ENCODE measurements around the gene ZC4H2. TPM values are rescaled to one million over a fixed set of nuclear protein-coding genes. Genes with fewer than 3 reads are reported as not detected.
A peak's percentile ranks its signal among the peaks of the same experiment; 100 is the strongest.

The ZC4H2 gene
- total RNA-seq, 2 experiments from 2014 or later = 7.8 to 8.7 TPM

DNA sequence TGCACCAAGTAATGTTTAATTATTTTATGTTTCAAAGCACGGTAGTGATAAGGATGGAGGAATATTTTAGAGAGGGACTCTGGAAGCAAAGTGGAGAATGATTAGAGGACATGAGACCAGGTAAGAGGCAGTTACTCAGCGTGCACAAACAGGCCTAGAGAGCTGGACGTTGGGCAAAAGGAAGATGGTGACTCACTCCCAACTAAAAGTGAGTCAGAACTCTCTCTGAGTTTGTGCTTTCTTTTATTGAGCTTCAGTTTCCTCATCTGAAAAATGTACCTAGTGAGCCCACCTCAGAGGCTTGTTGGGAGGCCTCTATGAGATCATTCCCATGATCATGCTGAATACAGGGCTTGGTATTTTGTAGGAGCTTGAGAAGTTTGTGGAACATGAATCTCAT lies 1.6 kb upstream of the ZC4H2 start:
- Mint-ChIP-seq H3K4me1 (ENCODE audit: low read depth) (peaks cover 25% of the 10 kb centered on the region), H3K36me3 (ENCODE audit: low read depth) (peaks cover 6% of the 10 kb centered on the region), H3K4me3 (no peak overlapping the region), H3K27ac (no peak overlapping the region), H3K27me3 (no peaks in the 10 kb centered on the region), H3K9me3 (no peaks in the 10 kb centered on the region)
- no peak for ATAC-seq (ENCODE audit: poor library complexity)
- CTCF ChIA-PET = no interaction called here
- H3K9me3 ChIP-seq (ENCODE audit: control insufficient read depth in 1 of 2, insufficient read depth in 1 of 2, low read length in 2 of 2) = no peaks in the 10 kb centered on the region
- TF ChIP-seq, protein P1, sequence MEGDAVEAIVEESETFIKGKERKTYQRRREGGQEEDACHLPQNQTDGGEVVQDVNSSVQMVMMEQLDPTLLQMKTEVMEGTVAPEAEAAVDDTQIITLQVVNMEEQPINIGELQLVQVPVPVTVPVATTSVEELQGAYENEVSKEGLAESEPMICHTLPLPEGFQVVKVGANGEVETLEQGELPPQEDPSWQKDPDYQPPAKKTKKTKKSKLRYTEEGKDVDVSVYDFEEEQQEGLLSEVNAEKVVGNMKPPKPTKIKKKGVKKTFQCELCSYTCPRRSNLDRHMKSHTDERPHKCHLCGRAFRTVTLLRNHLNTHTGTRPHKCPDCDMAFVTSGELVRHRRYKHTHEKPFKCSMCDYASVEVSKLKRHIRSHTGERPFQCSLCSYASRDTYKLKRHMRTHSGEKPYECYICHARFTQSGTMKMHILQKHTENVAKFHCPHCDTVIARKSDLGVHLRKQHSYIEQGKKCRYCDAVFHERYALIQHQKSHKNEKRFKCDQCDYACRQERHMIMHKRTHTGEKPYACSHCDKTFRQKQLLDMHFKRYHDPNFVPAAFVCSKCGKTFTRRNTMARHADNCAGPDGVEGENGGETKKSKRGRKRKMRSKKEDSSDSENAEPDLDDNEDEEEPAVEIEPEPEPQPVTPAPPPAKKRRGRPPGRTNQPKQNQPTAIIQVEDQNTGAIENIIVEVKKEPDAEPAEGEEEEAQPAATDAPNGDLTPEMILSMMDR (IDR thresholded peaks at IDR 0.05) = no peak
- no peak for DNase-seq
- no peak overlapping the region for H3K4me3 ChIP-seq (ENCODE audit: low read length)
- H3K4me1 ChIP-seq (ENCODE audit: insufficient read depth, low read length) = peaks cover 14% of the 10 kb centered on the region
- no peaks in the 10 kb centered on the region for H3K36me3 ChIP-seq (ENCODE audit: insufficient read depth, low read length)
- H3K27me3 ChIP-seq (ENCODE audit: control insufficient read depth in 1 of 2, insufficient read depth in 2 of 2, low read length in 2 of 2) = no peaks in the 10 kb centered on the region
- intact Hi-C loops (cut with DNase I, micrococcal nuclease) = loop anchor here (2.0 to 10.0 kb wide), 4 partner anchors 557 to 1416 kb away; partner anchors contain the start of genes AMER1 (in 2 of the 2), LAS1L (in 1 of the 2) and MTMR8 (in 1 of the 2)
- POLR2A ChIA-PET = interaction anchor here (3.1 kb wide), 1 partner anchor 57 kb away, joined by 21 read pairs; the partner anchor contains the start of gene ZC3H12B
- H3K27ac ChIP-seq (ENCODE audit: low read depth in 1 of 2, low read length in 2 of 2) = no peak overlapping the region

GRCh38 chrX:64977051-64977450 lies 801 bp upstream of the ZC4H2 start:
- intact Hi-C loops (cut with DNase I, micrococcal nuclease) = loop anchor here (2.0 to 10.0 kb wide), 4 partner anchors 558 to 1415 kb away; partner anchors contain the start of genes AMER1 (in 2 of the 2), LAS1L (in 1 of the 2) and MTMR8 (in 1 of the 2)
- TF ChIP-seq, protein P1 (IDR thresholded peaks at IDR 0.05) = no peak
- Histone ChIP-seq H3K4me1 (ENCODE audit: insufficient read depth, low read length) (peaks cover 14% of the 10 kb centered on the region), H3K36me3 (ENCODE audit: insufficient read depth, low read length) (no peaks in the 10 kb centered on the region), H3K4me3 (ENCODE audit: low read length) (no peak overlapping the region), H3K9me3 (ENCODE audit: control insufficient read depth in 1 of 2, insufficient read depth in 1 of 2, low read length in 2 of 2) (no peaks in the 10 kb centered on the region), H3K27ac (ENCODE audit: low read depth in 1 of 2, low read length in 2 of 2) (no peak overlapping the region), H3K27me3 (ENCODE audit: control insufficient read depth in 1 of 2, insufficient read depth in 2 of 2, low read length in 2 of 2) (no peaks in the 10 kb centered on the region)
- Mint-ChIP-seq H3K9me3 (no peaks in the 10 kb centered on the region), H3K4me3 (peak overlapping the region; percentile 59), H3K27ac (no peak overlapping the region), H3K36me3 (ENCODE audit: low read depth) (peaks cover 10% of the 10 kb centered on the region), H3K27me3 (no peaks in the 10 kb centered on the region), H3K4me1 (ENCODE audit: low read depth) (peaks cover 25% of the 10 kb centered on the region)
- DNase-seq (no peak), ATAC-seq (ENCODE audit: poor library complexity) (no peak)
- CTCF ChIA-PET = interaction anchor here (2.4 kb wide), 1 partner anchor 58 kb away, joined by 12 read pairs; the partner anchor contains the start of gene ZC3H12B
- POLR2A ChIA-PET = interaction anchor here (1.0 to 3.1 kb wide), 2 partner anchors 58 to 557 kb away, joined by 3 to 21 read pairs; partner anchors contain the start of genes LAS1L and ZC3H12B

- H3K4me1 ChIP-seq (ENCODE audit: insufficient read depth, low read length) = peaks cover 14% of the 10 kb centered on the region
- H3K27me3 ChIP-seq (ENCODE audit: control insufficient read depth in 1 of 2, insufficient read depth in 2 of 2, low read length in 2 of 2) = no peaks in the 10 kb centered on the region
- peak; percentile 7 for ATAC-seq (ENCODE audit: poor library complexity)
- no peaks in the 10 kb centered on the region for H3K36me3 ChIP-seq (ENCODE audit: insufficient read depth, low read length)
- H3K4me1 Mint-ChIP-seq (ENCODE audit: low read depth) = peaks cover 25% of the 10 kb centered on the region
- H3K4me3 ChIP-seq (ENCODE audit: low read length) = peak overlapping the region; percentile 74
- peak overlapping the region; percentile 81 for H3K27ac Mint-ChIP-seq
- intact Hi-C loops (cut with DNase I, micrococcal nuclease) = loop anchor here (1.0 to 10.0 kb wide), 5 partner anchors 58 to 1414 kb away; partner anchors contain the start of genes AMER1 (in 2 of the 2), LAS1L (in 1 of the 2), MTMR8 (in 1 of the 2) and ZC3H12B (in 1 of the 2)
- H3K9me3 ChIP-seq (ENCODE audit: control insufficient read depth in 1 of 2, insufficient read depth in 1 of 2, low read length in 2 of 2) = no peaks in the 10 kb centered on the region
- TF ChIP-seq, protein P1 (IDR thresholded peaks at IDR 0.05) = no peak
- peak overlapping the region; percentile 98 for H3K4me3 Mint-ChIP-seq
- ChIA-PET POLR2A (interaction anchor here (1.0 to 3.1 kb wide), 2 partner anchors 58 to 558 kb away, joined by 3 to 21 read pairs; partner anchors contain the start of genes LAS1L and ZC3H12B), CTCF (interaction anchor here (0.5 to 2.4 kb wide), 2 partner anchors 58 to 649 kb away, joined by 3 to 12 read pairs; partner anchors contain the start of gene ZC3H12B)
- H3K27ac ChIP-seq (ENCODE audit: low read depth in 1 of 2, low read length in 2 of 2) = no peak overlapping the region
- DNase-seq = no peak
- no peaks in the 10 kb centered on the region for H3K9me3 Mint-ChIP-seq
- H3K36me3 Mint-ChIP-seq (ENCODE audit: low read depth) = peaks cover 10% of the 10 kb centered on the region
- no peaks in the 10 kb centered on the region for H3K27me3 Mint-ChIP-seq
Measured at GRCh38 chrX:64976673-64977040, 407 bp upstream of the ZC4H2 start.

Data from CD4-positive, alpha-beta T cell (primary cell).